Fibroblast of peridontal ligament (primary cell): ENCODE data around the gene TBC1D22A.

ENCODE experiments used
- DNase-seq: peaks from one replicate; pipeline ENCODE4 v3.0.0-alpha.2; 2010; ENCODE audit errors: extremely low read depth

Gene TBC1D22A

DNA sequence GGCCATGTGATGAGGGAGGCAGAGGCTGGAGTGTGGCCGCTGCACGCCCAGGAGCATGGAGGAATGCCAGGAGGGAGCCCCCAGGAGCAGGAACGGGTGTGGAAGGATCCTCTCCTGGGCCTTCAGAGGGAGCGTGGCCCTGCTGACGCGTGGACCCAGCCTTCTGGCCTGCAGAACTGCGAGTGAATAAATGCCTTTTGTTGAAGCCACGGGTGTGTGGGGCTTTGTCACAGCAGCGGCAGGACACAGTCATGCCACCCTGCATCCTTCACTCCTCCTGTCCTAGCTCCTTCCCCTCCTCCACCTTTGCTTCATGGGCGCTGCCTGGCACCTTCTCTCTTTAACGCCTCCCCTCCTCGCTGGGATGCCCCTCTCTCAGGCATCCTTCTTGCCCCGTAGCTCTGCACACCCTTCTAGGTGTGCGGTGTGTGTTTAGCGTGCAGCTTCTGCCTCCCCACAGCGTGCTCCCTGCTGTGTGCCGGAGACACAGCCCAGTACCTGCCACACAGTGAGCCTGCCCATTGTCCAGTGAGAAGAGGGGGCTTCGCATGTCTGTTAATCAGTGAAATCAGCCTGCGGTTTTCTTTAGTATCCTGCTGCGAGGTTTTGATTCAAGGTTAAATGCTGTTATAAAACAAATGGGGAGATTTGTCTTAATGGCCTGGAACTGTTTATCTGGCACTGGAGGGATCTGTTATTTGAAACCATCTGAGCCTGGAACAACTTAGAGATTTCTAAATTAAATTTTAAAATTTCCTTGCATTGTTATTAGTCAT, 459.6 kb downstream of the TBC1D22A start:
- no peak for DNase-seq
